Measurements from ENCODE around the gene AKAP12. TPM values are rescaled to one million over a fixed set of nuclear protein-coding genes. Genes with fewer than 3 reads are reported as not detected.
"Not testable (repeated sequence)": the region's sequence is repeated elsewhere in the genome, so short reads cannot be mapped to it uniquely, and the experiment has no call there.

Gene AKAP12
- total RNA-seq, 2 experiments from 2014 or later, result 1.8 to 2.3 TPM

- peak; percentile 14 for DNase-seq
- Mint-ChIP-seq H3K36me3 (peaks cover 41% of the 10 kb centered on the region), H3K27me3 (no peaks in the 10 kb centered on the region)
Measured at GRCh38 chr6:151379933-151380847, 140.4 kb downstream of the AKAP12 start.

GRCh38 chr6:151380848-151381205 is 141.1 kb downstream of the AKAP12 start:
- peaks cover 65% of the 10 kb centered on the region for H3K4me1 Mint-ChIP-seq
- no peaks in the 10 kb centered on the region for H3K9me3 Mint-ChIP-seq
- peak overlapping the region; percentile 83 for H3K4me3 Mint-ChIP-seq
- H3K27me3 Mint-ChIP-seq, result no peaks in the 10 kb centered on the region
- peaks cover 39% of the 10 kb centered on the region for H3K36me3 Mint-ChIP-seq
- peak overlapping the region; percentile 95 for H3K27ac Mint-ChIP-seq
- DNase-seq, result no peak

More at GRCh38 chr6:151379933-151380847, 140.4 kb downstream of the AKAP12 start:
- peaks cover 64% of the 10 kb centered on the region for H3K4me1 Mint-ChIP-seq
- H3K4me3 Mint-ChIP-seq, result peak overlapping the region; percentile 83
- peak overlapping the region; percentile 95 for H3K27ac Mint-ChIP-seq
- H3K9me3 Mint-ChIP-seq, result no peaks in the 10 kb centered on the region

GRCh38 chr6:151381722-151382121 is 142.0 kb downstream of the AKAP12 start:
- no peak for DNase-seq
- H3K27ac Mint-ChIP-seq, result peak overlapping the region; percentile 61
- no peak overlapping the region for H3K4me3 Mint-ChIP-seq

DNA sequence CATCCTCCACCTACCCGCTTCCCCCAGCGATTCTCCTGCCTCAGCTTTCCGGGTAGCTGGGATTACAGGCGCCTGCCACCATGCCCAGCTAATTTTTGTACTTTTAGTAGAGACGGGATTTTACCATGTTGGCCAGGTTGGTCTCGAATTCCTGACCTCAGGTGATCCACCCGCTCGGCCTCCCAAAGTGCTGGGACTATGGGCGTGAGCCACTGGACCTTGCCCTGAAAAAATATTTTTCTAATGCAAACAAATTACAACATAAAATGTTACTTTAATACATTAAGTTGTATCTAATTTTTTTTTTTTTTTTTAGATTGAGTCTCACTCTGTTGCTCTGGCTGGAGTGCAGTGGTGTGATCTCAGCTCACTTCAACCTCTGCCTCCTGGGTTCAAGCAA is 142.9 kb downstream of the AKAP12 start:
- H3K27me3 Mint-ChIP-seq, H3K27ac Mint-ChIP-seq, H3K9me3 Mint-ChIP-seq, DNase-seq, H3K4me3 Mint-ChIP-seq: not testable (repeated sequence)
- Mint-ChIP-seq H3K4me1 (peaks cover 63% of the 10 kb centered on the region), H3K36me3 (peaks cover 28% of the 10 kb centered on the region)

More at GRCh38 chr6:151381722-151382121, 142.0 kb downstream of the AKAP12 start:
- Mint-ChIP-seq H3K36me3 (peaks cover 31% of the 10 kb centered on the region), H3K9me3 (no peaks in the 10 kb centered on the region), H3K4me1 (peaks cover 61% of the 10 kb centered on the region), H3K27me3 (no peaks in the 10 kb centered on the region)

GRCh38 chr6:151384151-151384550 is 144.4 kb downstream of the AKAP12 start:
- no peaks in the 10 kb centered on the region for H3K27me3 Mint-ChIP-seq
- DNase-seq, result no peak
- no peak overlapping the region for H3K27ac Mint-ChIP-seq
- peaks cover 37% of the 10 kb centered on the region for H3K36me3 Mint-ChIP-seq
- H3K4me1 Mint-ChIP-seq, result peaks cover 62% of the 10 kb centered on the region
- no peak overlapping the region for H3K4me3 Mint-ChIP-seq
- no peaks in the 10 kb centered on the region for H3K9me3 Mint-ChIP-seq

DNA sequence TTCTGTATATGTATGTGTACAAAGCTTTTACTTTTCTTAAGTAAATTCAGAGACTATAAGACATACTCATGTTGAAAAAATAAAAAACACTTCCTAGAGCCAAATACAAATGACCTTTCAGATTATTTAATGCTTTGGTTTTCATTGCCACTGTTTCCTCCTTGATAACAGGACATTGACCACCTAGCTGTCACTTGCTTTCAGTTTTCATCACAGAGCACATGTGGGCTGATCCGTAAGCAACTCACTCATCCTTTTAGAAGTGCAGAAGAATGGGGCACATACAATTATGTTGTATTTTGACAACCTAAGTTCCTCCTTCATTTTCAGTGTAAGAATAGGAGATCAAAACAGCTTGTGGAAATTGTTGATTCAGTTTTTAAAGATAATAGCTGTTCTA is 145.4 kb downstream of the AKAP12 start:
- peaks cover 35% of the 10 kb centered on the region for H3K36me3 Mint-ChIP-seq
- no peak overlapping the region for H3K4me3 Mint-ChIP-seq
- H3K27me3 Mint-ChIP-seq, result no peaks in the 10 kb centered on the region
- peaks cover 54% of the 10 kb centered on the region for H3K4me1 Mint-ChIP-seq
- no peak for DNase-seq
- H3K9me3 Mint-ChIP-seq, result no peaks in the 10 kb centered on the region
- H3K27ac Mint-ChIP-seq, result peak overlapping the region; percentile 24

- Mint-ChIP-seq H3K27me3 (peaks cover 3% of the 10 kb centered on the region), H3K27ac (peak overlapping the region; percentile 65), H3K9me3 (no peaks in the 10 kb centered on the region), H3K36me3 (peaks cover 29% of the 10 kb centered on the region), H3K4me1 (peaks cover 42% of the 10 kb centered on the region), H3K4me3 (no peak overlapping the region)
- no peak for DNase-seq
Measured at GRCh38 chr6:151387175-151387970, 147.6 kb downstream of the AKAP12 start.

- Mint-ChIP-seq H3K9me3 (no peaks in the 10 kb centered on the region), H3K4me3 (peak overlapping the region; percentile 42), H3K36me3 (peaks cover 29% of the 10 kb centered on the region), H3K27ac (peak overlapping the region; percentile 69), H3K27me3 (peaks cover 3% of the 10 kb centered on the region), H3K4me1 (peaks cover 49% of the 10 kb centered on the region)
- DNase-seq, result no peak
Measured at GRCh38 chr6:151388236-151388635, 148.5 kb downstream of the AKAP12 start.

GRCh38 chr6:151388997-151389617 is 149.3 kb downstream of the AKAP12 start:
- Mint-ChIP-seq H3K27me3 (peaks cover 3% of the 10 kb centered on the region), H3K4me1 (peaks cover 51% of the 10 kb centered on the region), H3K36me3 (peaks cover 30% of the 10 kb centered on the region), H3K27ac (peak overlapping the region; percentile 93), H3K9me3 (no peaks in the 10 kb centered on the region), H3K4me3 (peak overlapping the region; percentile 85)
- no peak for DNase-seq

- peaks cover 49% of the 10 kb centered on the region for H3K4me1 Mint-ChIP-seq
- peaks cover 3% of the 10 kb centered on the region for H3K27me3 Mint-ChIP-seq
- no peaks in the 10 kb centered on the region for H3K9me3 Mint-ChIP-seq
- no peak for DNase-seq
- H3K27ac Mint-ChIP-seq, result peak overlapping the region; percentile 93
- peaks cover 28% of the 10 kb centered on the region for H3K36me3 Mint-ChIP-seq
- H3K4me3 Mint-ChIP-seq, result peak overlapping the region; percentile 85
Measured at GRCh38 chr6:151389618-151390275, 150.0 kb downstream of the AKAP12 start.

DNA sequence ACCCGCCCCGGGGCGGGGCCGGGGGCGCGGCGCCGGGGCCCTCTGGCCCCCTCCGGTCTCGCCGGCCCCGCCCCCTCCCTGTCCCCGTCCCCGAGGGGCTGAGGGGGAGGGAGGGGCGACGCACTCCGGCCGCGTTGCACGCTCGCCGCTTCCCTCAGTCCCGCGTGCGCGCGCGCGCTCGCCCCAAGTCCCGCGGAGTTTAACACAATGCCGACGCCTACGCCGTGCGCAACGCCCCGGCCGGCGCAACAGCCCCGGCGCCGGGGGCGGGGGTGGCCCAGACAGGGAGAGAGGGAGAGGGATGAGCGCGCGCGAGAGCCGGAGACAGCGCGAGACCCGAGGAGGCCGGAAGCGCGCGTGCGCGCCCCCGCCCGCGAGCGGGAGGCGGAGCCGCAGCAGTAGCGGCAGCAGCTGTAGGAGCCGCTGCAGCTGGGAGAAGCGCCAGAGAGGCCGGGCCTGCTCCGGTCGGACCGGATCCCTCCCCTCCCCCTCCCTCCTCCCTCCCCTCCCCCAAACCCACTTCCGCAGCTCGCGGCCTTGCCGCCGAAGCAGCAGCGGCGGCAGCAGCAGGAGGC is 150.6 kb downstream of the AKAP12 start:
- Mint-ChIP-seq H3K4me1 (peaks cover 49% of the 10 kb centered on the region), H3K27ac (peak overlapping the region; percentile 45), H3K27me3 (peaks cover 3% of the 10 kb centered on the region), H3K4me3 (peak overlapping the region; percentile 55), H3K9me3 (no peaks in the 10 kb centered on the region), H3K36me3 (peaks cover 30% of the 10 kb centered on the region)
- DNase-seq, result peak; percentile 100

DNA sequence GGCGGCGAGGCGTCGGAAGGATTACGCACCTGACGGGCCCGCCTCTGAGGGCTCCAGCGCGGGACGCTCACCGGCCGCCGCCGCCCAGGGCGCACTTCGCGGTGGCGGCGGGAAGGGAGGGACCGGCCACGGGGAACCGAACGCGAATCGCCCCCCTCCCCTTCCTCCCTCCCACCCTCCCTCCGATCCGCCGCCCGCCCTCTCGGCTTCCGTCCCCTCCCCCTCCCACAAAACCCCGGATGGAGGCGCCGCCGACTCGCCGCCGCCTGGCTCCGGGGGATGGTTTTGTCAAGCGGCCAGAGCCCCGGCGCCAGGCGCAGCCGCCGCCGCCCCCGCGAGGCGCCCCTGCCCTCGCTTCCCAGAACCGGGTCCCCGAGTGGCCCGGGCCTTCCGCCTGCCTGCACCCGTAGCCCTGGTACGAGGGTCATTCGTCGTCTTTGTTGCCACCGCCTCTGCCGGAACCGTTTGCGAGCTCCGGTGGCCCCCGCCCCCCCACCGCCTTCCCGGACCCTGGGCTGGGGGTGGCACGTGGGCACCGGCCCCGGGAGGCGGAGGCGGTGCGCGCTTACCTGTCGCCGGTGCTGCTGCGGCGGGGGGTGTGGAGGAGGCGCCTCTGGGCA is 151.2 kb downstream of the AKAP12 start:
- H3K27ac Mint-ChIP-seq, result peak overlapping the region; percentile 96
- H3K4me3 Mint-ChIP-seq, result peak overlapping the region; percentile 95
- H3K36me3 Mint-ChIP-seq, result peaks cover 31% of the 10 kb centered on the region
- no peaks in the 10 kb centered on the region for H3K9me3 Mint-ChIP-seq
- peak; percentile 81 for DNase-seq
- H3K4me1 Mint-ChIP-seq, result peaks cover 49% of the 10 kb centered on the region
- peaks cover 3% of the 10 kb centered on the region for H3K27me3 Mint-ChIP-seq

GRCh38 chr6:151391471-151392413 is 152.0 kb downstream of the AKAP12 start, which contains the start of gene ZBTB2:
TSS of gene ZBTB2 (minus strand) at chr6:151391559. CDS start at chr6:151373637, 17,922 bp downstream.
- H3K9me3 Mint-ChIP-seq, result no peaks in the 10 kb centered on the region
- peak within 1 kb of the TSS; percentile 96 for H3K27ac Mint-ChIP-seq
- H3K27me3 Mint-ChIP-seq, result peaks cover 3% of the 10 kb centered on the region
- DNase-seq, result peak; percentile 76
- peak within 1 kb of the TSS; percentile 95 for H3K4me3 Mint-ChIP-seq
- H3K4me1 Mint-ChIP-seq, result peaks cover 52% of the 10 kb centered on the region
- peaks cover 34% of the 10 kb centered on the region for H3K36me3 Mint-ChIP-seq
